ENCODE measurements around the gene SCYL1.

Gene SCYL1

GRCh38 chr11:65532388-65533064, 7.6 kb downstream of the SCYL1 start:
- Histone ChIP-seq H3K79me2 (ENCODE audit: low read length) (peaks cover 4% of the 10 kb centered on the region; the same call in 1 of the 2 replicates), H2AFZ (ENCODE audit: low read length) (no peak overlapping the region), H3K9me2 (replicated peaks; ENCODE audit: insufficient read depth, low read length) (no peaks in the 10 kb centered on the region), H3K27ac (ENCODE audit: low read length) (no peak overlapping the region), H3K4me1 (ENCODE audit: low read length) (no peaks in the 10 kb centered on the region), H3K36me3 (replicated peaks; ENCODE audit: insufficient read depth, low read length) (no peaks in the 10 kb centered on the region), H4K20me1 (ENCODE audit: insufficient read depth, low read length) (no peaks in the 10 kb centered on the region), H3K9me3 (replicated peaks; ENCODE audit: insufficient read depth, low read length) (no peaks in the 10 kb centered on the region), H3K4me3 (ENCODE audit: low read length) (no peak overlapping the region), H3F3A (ENCODE audit: insufficient read depth, low read length) (peaks cover 4% of the 10 kb centered on the region; the same call in 1 of the 2 replicates), H3K4me2 (ENCODE audit: low read depth, low read length) (no peak overlapping the region), H3K27me3 (replicated peaks; ENCODE audit: insufficient read depth, low read length) (no peaks in the 10 kb centered on the region), H3K9ac (ENCODE audit: low read length) (no peak overlapping the region)
- DNase-seq, result no peak
- TF ChIP-seq EZH2 (optimal IDR thresholded peaks at IDR 0.05; ENCODE audit: low read depth, low read length), result no peak

GRCh38 chr11:65535102-65535501, 10.2 kb downstream of the SCYL1 start:
- DNase-seq, result no peak
- no peak overlapping the region for H3K4me2 ChIP-seq (ENCODE audit: low read depth, low read length)
- H3K9ac ChIP-seq (ENCODE audit: low read length), result no peak overlapping the region
- H3K4me3 ChIP-seq (ENCODE audit: low read length), result no peak overlapping the region
- no peaks in the 10 kb centered on the region for H3K9me2 ChIP-seq (replicated peaks; ENCODE audit: insufficient read depth, low read length)
- H4K20me1 ChIP-seq (ENCODE audit: insufficient read depth, low read length), result no peaks in the 10 kb centered on the region
- no peaks in the 10 kb centered on the region for H3K9me3 ChIP-seq (replicated peaks; ENCODE audit: insufficient read depth, low read length)
- H3K36me3 ChIP-seq (replicated peaks; ENCODE audit: insufficient read depth, low read length), result no peaks in the 10 kb centered on the region; the same call in 1 of the 2 replicates
- H3K4me1 ChIP-seq (ENCODE audit: low read length), result peaks cover 4% of the 10 kb centered on the region
- H3K79me2 ChIP-seq (ENCODE audit: low read length), result 0 out of 2 replicates have a peak, but pooled peaks cover 3% of the 10 kb centered on the region
- H2AFZ ChIP-seq (ENCODE audit: low read length), result no peak overlapping the region
- peaks cover 15% of the 10 kb centered on the region for H3F3A ChIP-seq (ENCODE audit: insufficient read depth, low read length)
- H3K27ac ChIP-seq (ENCODE audit: low read length), result no peak overlapping the region
- TF ChIP-seq CTCF (IDR thresholded peaks at IDR 0.05; ENCODE audit: low read length) (no peak), EZH2phosphoT487 (IDR thresholded peaks at IDR 0.05; ENCODE audit: low read length) (no peak), EZH2 (optimal IDR thresholded peaks at IDR 0.05; ENCODE audit: low read depth, low read length) (no peak)
- H3K27me3 ChIP-seq (replicated peaks; ENCODE audit: insufficient read depth, low read length), result no peaks in the 10 kb centered on the region

- H3K4me2 ChIP-seq (ENCODE audit: low read depth, low read length), result no peak overlapping the region
- H3K4me3 ChIP-seq (ENCODE audit: low read length), result no peak overlapping the region
- no peak overlapping the region for H2AFZ ChIP-seq (ENCODE audit: low read length)
- no peaks in the 10 kb centered on the region for H4K20me1 ChIP-seq (ENCODE audit: insufficient read depth, low read length)
- no peaks in the 10 kb centered on the region for H3K9me2 ChIP-seq (replicated peaks; ENCODE audit: insufficient read depth, low read length)
- no peaks in the 10 kb centered on the region for H3K9me3 ChIP-seq (replicated peaks; ENCODE audit: insufficient read depth, low read length)
- H3K27ac ChIP-seq (ENCODE audit: low read length), result no peak overlapping the region
- no peaks in the 10 kb centered on the region for H3K27me3 ChIP-seq (replicated peaks; ENCODE audit: insufficient read depth, low read length)
- peaks cover 11% of the 10 kb centered on the region for H3K4me1 ChIP-seq (ENCODE audit: low read length)
- no peak for TF ChIP-seq EZH2phosphoT487 (IDR thresholded peaks at IDR 0.05; ENCODE audit: low read length)
- no peak for TF ChIP-seq EZH2 (optimal IDR thresholded peaks at IDR 0.05; ENCODE audit: low read depth, low read length)
- no peak for TF ChIP-seq CTCF (IDR thresholded peaks at IDR 0.05; ENCODE audit: low read length)
- H3K79me2 ChIP-seq (ENCODE audit: low read length), result 0 out of 2 replicates have a peak, but pooled peaks cover 3% of the 10 kb centered on the region
- no peak overlapping the region for H3K9ac ChIP-seq (ENCODE audit: low read length)
- DNase-seq, result no peak
- H3F3A ChIP-seq (ENCODE audit: insufficient read depth, low read length), result peaks cover 22% of the 10 kb centered on the region
- H3K36me3 ChIP-seq (replicated peaks; ENCODE audit: insufficient read depth, low read length), result no peaks in the 10 kb centered on the region; the same call in 1 of the 2 replicates
Observed at GRCh38 chr11:65536412-65537295, 11.8 kb downstream of the SCYL1 start.

All from MM.1S (cell line).